Activated B cell treated with CpG ODN at 0.5 μM for 24 hours (primary cell): ENCODE results near the gene CNTN4. TPM values are rescaled to one million over a fixed set of nuclear protein-coding genes. Genes with fewer than 3 reads are reported as not detected.

ENCODE experiments used
- ATAC-seq: fragments of 200-7000 bp; cut with Tn5 transposase; one replicate; pipeline ENCODE4 v1.10.0; 2021; ENCODE audit warnings: low read depth, mild to moderate bottlenecking, moderate library complexity
- CTCF ChIA-PET: fragments of 350-600 bp; sonication (Branson Sonifier 250); formaldehyde crosslinking; loops from one replicate; lab custom pipeline; 2021; ENCODE audit warnings: antibody characterized with exemption; lab: Charles Lee
- POLR2A ChIA-PET: fragments of 350-600 bp; sonication (Branson Sonifier 250); formaldehyde crosslinking; loops from one replicate; lab custom pipeline; 2021; ENCODE audit warnings: antibody characterized with exemption; lab: Charles Lee
- DNase-seq: peaks from one replicate; pipeline ENCODE4 v3.0.0; 2022
- H3K27ac Mint-ChIP-seq: one replicate; pipeline ENCODE4 v1.8.0; 2020; ENCODE audit warnings: mixed read lengths
- H3K27me3 Mint-ChIP-seq: one replicate; pipeline ENCODE4 v1.8.0; 2021; ENCODE audit warnings: mixed read lengths
- H3K36me3 Mint-ChIP-seq: one replicate; pipeline ENCODE4 v1.8.0; 2021; ENCODE audit warnings: low read depth, mixed read lengths
- H3K4me1 Mint-ChIP-seq: one replicate; pipeline ENCODE4 v1.8.0; 2021; ENCODE audit warnings: mixed read lengths
- H3K4me3 Mint-ChIP-seq: one replicate; pipeline ENCODE4 v1.8.0; 2020; ENCODE audit warnings: mild to moderate bottlenecking, mixed read lengths
- H3K9me3 Mint-ChIP-seq: one replicate; pipeline ENCODE4 v1.8.0; 2020; ENCODE audit warnings: mixed read lengths
- CTCF ChIP-seq: fragments of 200-600 bp; IDR thresholded peaks from one replicate; pipeline ENCODE4 v1.8.0; 2022; ENCODE audit warnings: antibody characterized with exemption, mild to moderate bottlenecking
- intact Hi-C: fragments of 100-400 bp; cut with micrococcal nuclease; formaldehyde crosslinking; loops from one replicate; pipeline ENCODE4 v1.15.1; 2024
- total RNA-seq: library from RNA; stranded (reverse); gene quantifications from 2 replicates; pipeline ENCODE4 v1.2.3, GENCODE V29; 2022

The CNTN4 gene
- total RNA-seq, 1 donor from 2014 or later, result not detected

GRCh38 chr3:2783261-2783660 is 684.6 kb downstream of the CNTN4 start:
- no peak for TF ChIP-seq CTCF
- H3K9me3 Mint-ChIP-seq, result no peaks in the 10 kb centered on the region
- POLR2A ChIA-PET, result no interaction called here
- no peaks in the 10 kb centered on the region for H3K36me3 Mint-ChIP-seq
- H3K27ac Mint-ChIP-seq, result no peak overlapping the region
- CTCF ChIA-PET, result no interaction called here
- no peak for DNase-seq
- intact Hi-C loops, result no loop called here
- H3K4me3 Mint-ChIP-seq, result no peak overlapping the region
- no peaks in the 10 kb centered on the region for H3K27me3 Mint-ChIP-seq
- no peak for ATAC-seq
- H3K4me1 Mint-ChIP-seq, result no peaks in the 10 kb centered on the region

GRCh38 chr3:2784627-2785026 is 686.0 kb downstream of the CNTN4 start:
- ATAC-seq (no peak), DNase-seq (no peak)
- no peak overlapping the region for H3K27ac Mint-ChIP-seq
- H3K4me3 Mint-ChIP-seq, result no peak overlapping the region
- no peak for TF ChIP-seq CTCF
- intact Hi-C loops, result no loop called here
- ChIA-PET CTCF (no interaction called here), POLR2A (no interaction called here)
- H3K4me1 Mint-ChIP-seq, result no peaks in the 10 kb centered on the region
- H3K36me3 Mint-ChIP-seq, result no peaks in the 10 kb centered on the region
- no peaks in the 10 kb centered on the region for H3K27me3 Mint-ChIP-seq
- H3K9me3 Mint-ChIP-seq, result no peaks in the 10 kb centered on the region

- Mint-ChIP-seq H3K27me3 (no peaks in the 10 kb centered on the region), H3K4me1 (no peaks in the 10 kb centered on the region), H3K4me3 (no peak overlapping the region), H3K27ac (no peak overlapping the region), H3K9me3 (no peaks in the 10 kb centered on the region), H3K36me3 (no peaks in the 10 kb centered on the region)
- intact Hi-C loops, result no loop called here
- POLR2A ChIA-PET, result no interaction called here
- CTCF ChIA-PET, result no interaction called here
- TF ChIP-seq CTCF, result no peak
- ATAC-seq, result no peak
- DNase-seq, result no peak
Observed at GRCh38 chr3:2790266-2790815, 691.7 kb downstream of the CNTN4 start.

GRCh38 chr3:2792432-2792831 is 693.8 kb downstream of the CNTN4 start:
- ChIA-PET CTCF (no interaction called here), POLR2A (no interaction called here)
- no peak for DNase-seq
- no peaks in the 10 kb centered on the region for H3K36me3 Mint-ChIP-seq
- H3K27ac Mint-ChIP-seq, result no peak overlapping the region
- no peak overlapping the region for H3K4me3 Mint-ChIP-seq
- H3K4me1 Mint-ChIP-seq, result no peaks in the 10 kb centered on the region
- no peak for TF ChIP-seq CTCF
- H3K27me3 Mint-ChIP-seq, result no peaks in the 10 kb centered on the region
- no peak for ATAC-seq
- H3K9me3 Mint-ChIP-seq, result no peaks in the 10 kb centered on the region
- intact Hi-C loops, result no loop called here

- ChIA-PET POLR2A (no interaction called here), CTCF (no interaction called here)
- H3K27me3 Mint-ChIP-seq, result no peaks in the 10 kb centered on the region
Observed at GRCh38 chr3:2793987-2794386, 695.3 kb downstream of the CNTN4 start.

More at GRCh38 chr3:2793987-2794386, 695.3 kb downstream of the CNTN4 start:
- H3K9me3 Mint-ChIP-seq, result no peaks in the 10 kb centered on the region
- DNase-seq (no peak), ATAC-seq (no peak)
- no peak for TF ChIP-seq CTCF
- H3K36me3 Mint-ChIP-seq, result no peaks in the 10 kb centered on the region
- intact Hi-C loops, result no loop called here
- H3K4me1 Mint-ChIP-seq, result no peaks in the 10 kb centered on the region
- H3K27ac Mint-ChIP-seq, result no peak overlapping the region
- no peak overlapping the region for H3K4me3 Mint-ChIP-seq
